WERI-Rb-1 (cell line): ENCODE data around the gene ARVCF.

ENCODE experiments used
- DNase-seq: peaks from one replicate; pipeline ENCODE4 v3.0.0-alpha.2; 2020
- H3K27ac ChIP-seq: fragments of 250-450 bp; sonication (Bioruptor Pico); 2 replicates; pipeline ENCODE4 v1.5.1; 2020; ENCODE audit warnings: mild to moderate bottlenecking, moderate library complexity
- H3K27me3 ChIP-seq: fragments of 250-450 bp; sonication (Bioruptor Pico); 2 replicates; pipeline ENCODE4 v1.5.1; 2021; ENCODE audit warnings: mild to moderate bottlenecking, low read depth, moderate library complexity; ENCODE audit not compliant: insufficient read depth, severe bottlenecking
- H3K36me3 ChIP-seq: fragments of 250-450 bp; sonication (Bioruptor Pico); 2 replicates; pipeline ENCODE4 v1.5.1; 2020; ENCODE audit warnings: mild to moderate bottlenecking, moderate library complexity
- H3K4me3 ChIP-seq: 2 replicates; pipeline ENCODE4 v1.5.1; 2011; ENCODE audit warnings: low read depth, mild to moderate bottlenecking, control low read depth, low read length
- H3K9me3 ChIP-seq: fragments of 250-450 bp; sonication (Bioruptor Pico); 2 replicates; pipeline ENCODE4 v1.5.1; 2021; ENCODE audit warnings: mild to moderate bottlenecking, moderate library complexity; ENCODE audit not compliant: severe bottlenecking
- CTCF ChIP-seq: IDR thresholded peaks from 2 replicates; pipeline ENCODE4 v1.5.1; 2011; ENCODE audit warnings: low read depth, mild to moderate bottlenecking, control low read depth, inconsistent platforms, low read length

Gene ARVCF

GRCh38 chr22:20011993-20012740 is 4.5 kb downstream of the ARVCF start:
- Histone ChIP-seq H3K9me3 (no peaks in the 10 kb centered on the region), H3K4me3 (no peak overlapping the region), H3K27me3 (no peaks in the 10 kb centered on the region), H3K36me3 (peaks cover 3% of the 10 kb centered on the region; the same call in 1 of the 2 replicates), H3K27ac (no peak overlapping the region)
- no peak for DNase-seq
- no peak for TF ChIP-seq CTCF

DNA sequence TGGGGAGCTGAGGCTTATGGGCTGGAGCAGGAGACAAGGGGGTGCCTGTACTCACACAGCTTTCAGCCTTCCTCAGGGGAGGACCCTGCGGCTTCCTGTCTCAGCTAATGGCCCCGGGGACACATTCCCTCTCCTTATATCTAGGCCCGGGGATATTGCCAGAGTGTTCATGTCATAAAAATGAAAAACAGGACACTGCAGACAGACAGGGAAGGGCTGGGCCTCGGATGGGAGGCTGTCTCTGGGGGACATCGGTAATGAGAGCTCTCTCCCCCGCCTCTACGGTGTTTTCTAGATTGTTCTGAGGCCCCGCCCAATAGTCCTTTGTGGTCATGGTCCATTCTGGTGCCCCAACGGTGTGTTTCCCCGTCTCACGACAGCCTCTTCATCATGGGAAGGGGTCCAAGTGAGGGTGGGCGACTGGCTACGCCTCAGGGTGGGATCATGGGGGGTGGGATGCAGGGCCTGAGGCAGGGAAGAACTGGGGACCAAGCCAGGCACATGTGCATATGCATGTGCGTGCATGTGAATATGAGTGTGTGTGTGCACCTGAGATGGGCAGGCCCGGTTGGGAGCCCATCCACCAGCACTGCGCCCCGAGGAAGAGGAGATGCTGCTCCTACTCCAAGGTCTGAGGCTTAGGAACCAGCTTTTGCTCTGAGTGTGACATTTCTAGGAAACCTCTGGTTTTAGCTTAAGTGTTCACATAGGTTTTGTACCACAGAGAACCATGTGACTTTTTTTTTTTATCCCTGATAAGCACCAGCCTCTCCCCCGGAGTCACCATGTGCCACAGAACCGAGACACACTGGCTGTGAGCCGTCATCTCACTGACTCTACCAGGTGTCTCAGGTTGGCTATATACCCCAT is 5.3 kb downstream of the ARVCF start:
- H3K27ac ChIP-seq = no peak overlapping the region
- no peaks in the 10 kb centered on the region for H3K27me3 ChIP-seq
- DNase-seq = no peak
- peaks cover 3% of the 10 kb centered on the region; the same call in 1 of the 2 replicates for H3K36me3 ChIP-seq
- no peak for TF ChIP-seq CTCF
- H3K4me3 ChIP-seq = no peak overlapping the region
- H3K9me3 ChIP-seq = no peaks in the 10 kb centered on the region

GRCh38 chr22:20010307-20011122 is 6.1 kb downstream of the ARVCF start:
- Histone ChIP-seq H3K4me3 (no peak overlapping the region), H3K27ac (no peak overlapping the region), H3K27me3 (no peaks in the 10 kb centered on the region), H3K36me3 (peaks cover 3% of the 10 kb centered on the region; the same call in 1 of the 2 replicates), H3K9me3 (no peaks in the 10 kb centered on the region)
- peak; percentile 48 for DNase-seq
- no peak for TF ChIP-seq CTCF

DNA sequence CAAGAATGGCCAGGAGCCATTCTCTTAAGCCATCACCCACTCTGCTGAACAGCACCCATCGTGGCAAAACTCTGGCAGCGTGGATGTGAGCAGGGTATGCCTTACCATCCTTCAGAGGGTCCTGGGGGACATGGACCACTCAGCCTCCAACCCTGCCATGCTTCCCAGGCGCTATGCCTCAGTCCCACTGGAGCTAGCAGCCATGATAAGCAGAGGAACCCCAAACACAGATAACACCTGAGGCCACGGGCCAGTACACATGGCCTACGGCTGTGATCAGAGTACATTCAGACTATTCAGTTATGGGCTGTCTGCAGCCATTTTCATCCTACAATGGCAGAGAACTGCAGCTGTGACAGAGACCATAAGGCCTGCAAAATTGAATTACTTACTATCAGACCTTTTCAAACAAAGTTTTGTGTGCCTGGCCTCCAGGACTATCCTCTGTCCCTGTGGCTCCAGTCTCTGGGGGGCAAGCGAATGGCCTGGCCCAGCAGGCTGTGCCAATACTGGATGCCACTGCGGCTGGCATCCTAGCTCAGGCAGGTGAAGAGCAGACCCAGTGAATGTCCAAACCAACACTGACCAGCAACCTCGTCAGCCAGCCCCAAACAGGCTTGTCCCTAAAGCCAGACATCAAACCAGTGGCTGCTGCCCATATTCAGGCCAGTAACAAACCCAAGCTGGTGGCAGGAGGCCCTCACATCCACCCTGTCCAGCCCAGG is 6.9 kb downstream of the ARVCF start:
- DNase-seq = no peak
- Histone ChIP-seq H3K36me3 (peaks cover 3% of the 10 kb centered on the region; the same call in 1 of the 2 replicates), H3K27me3 (no peaks in the 10 kb centered on the region), H3K27ac (no peak overlapping the region), H3K4me3 (no peak overlapping the region), H3K9me3 (peaks cover 2% of the 10 kb centered on the region)
- no peak for TF ChIP-seq CTCF

DNA sequence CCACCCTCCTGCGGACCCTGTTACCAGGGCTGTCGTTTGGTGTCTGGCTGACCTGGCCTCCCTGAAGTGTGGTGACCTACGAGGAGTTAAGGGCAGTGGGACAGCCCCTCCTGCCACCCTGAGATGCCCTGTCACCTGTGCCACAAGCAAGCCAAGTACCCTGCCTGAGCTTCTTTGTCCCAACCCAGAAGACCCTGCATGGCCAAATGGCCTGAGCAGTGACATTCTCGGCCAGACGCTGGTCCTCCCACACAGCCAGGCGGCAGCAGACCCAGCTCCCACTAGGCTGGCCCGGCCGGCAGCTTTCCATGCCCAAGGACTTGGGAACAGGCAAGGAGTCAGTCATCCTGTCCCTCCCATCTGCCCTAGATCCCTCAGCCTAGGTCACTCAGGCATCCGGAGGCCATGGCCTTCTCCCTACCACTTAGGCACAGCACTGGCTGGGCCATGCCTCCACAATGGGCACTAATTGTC is 7.6 kb downstream of the ARVCF start:
- no peak overlapping the region for H3K27ac ChIP-seq
- no peaks in the 10 kb centered on the region for H3K27me3 ChIP-seq
- peaks cover 7% of the 10 kb centered on the region for H3K9me3 ChIP-seq
- no peak for TF ChIP-seq CTCF
- DNase-seq = no peak
- peaks cover 3% of the 10 kb centered on the region; the same call in 1 of the 2 replicates for H3K36me3 ChIP-seq
- H3K4me3 ChIP-seq = no peak overlapping the region
